Epidermal melanocyte (primary cell): Measurements from ENCODE around the gene STXBP6.

Source experiments
- DNase-seq: peaks from one replicate; pipeline ENCODE4 v3.0.0; 2011; ENCODE audit warnings: low spot score; ENCODE audit not compliant: insufficient read length

The STXBP6 gene

GRCh38 chr14:24889843-24890242, 160.1 kb downstream of the STXBP6 start:
- no peak for DNase-seq

GRCh38 chr14:24888532-24888931, 161.4 kb downstream of the STXBP6 start:
- DNase-seq = no peak

- DNase-seq = no peak
Observed at GRCh38 chr14:24887623-24888304, 162.2 kb downstream of the STXBP6 start.

GRCh38 chr14:24885410-24885913, 164.5 kb downstream of the STXBP6 start:
- no peak for DNase-seq

- DNase-seq = no peak
Observed at GRCh38 chr14:24883576-24883975, 166.4 kb downstream of the STXBP6 start.

GRCh38 chr14:24881116-24881893, 168.6 kb downstream of the STXBP6 start:
- no peak for DNase-seq

- DNase-seq = no peak
Observed at GRCh38 chr14:24880689-24881088, 169.3 kb downstream of the STXBP6 start.

GRCh38 chr14:24879661-24880386, 170.1 kb downstream of the STXBP6 start:
- DNase-seq = no peak

- peak; percentile 63 for DNase-seq
Observed at GRCh38 chr14:24876996-24877395, 173.0 kb downstream of the STXBP6 start.

- DNase-seq = no peak
Observed at GRCh38 chr14:24875991-24876878, 173.7 kb downstream of the STXBP6 start.

- DNase-seq = no peak
Observed at GRCh38 chr14:24875203-24875838, 174.6 kb downstream of the STXBP6 start.

GRCh38 chr14:24874514-24875202, 175.3 kb downstream of the STXBP6 start:
- DNase-seq = no peak

GRCh38 chr14:24873551-24873950, 176.4 kb downstream of the STXBP6 start:
- no peak for DNase-seq

- no peak for DNase-seq
Observed at GRCh38 chr14:24870949-24871701, 178.8 kb downstream of the STXBP6 start.

- no peak for DNase-seq
Observed at GRCh38 chr14:24868389-24868788, 181.6 kb downstream of the STXBP6 start.

- no peak for DNase-seq
Observed at GRCh38 chr14:24866067-24866639, 183.8 kb downstream of the STXBP6 start.

GRCh38 chr14:24863968-24864684, 185.8 kb downstream of the STXBP6 start:
- no peak for DNase-seq

- no peak for DNase-seq
Observed at GRCh38 chr14:24861083-24861630, 188.8 kb downstream of the STXBP6 start.
